ENCODE results near the gene KRT39. TPM values are rescaled to one million over a fixed set of nuclear protein-coding genes. Genes with fewer than 3 reads are reported as not detected.

The KRT39 gene
- total RNA-seq = not detected in 2 replicates

DNA sequence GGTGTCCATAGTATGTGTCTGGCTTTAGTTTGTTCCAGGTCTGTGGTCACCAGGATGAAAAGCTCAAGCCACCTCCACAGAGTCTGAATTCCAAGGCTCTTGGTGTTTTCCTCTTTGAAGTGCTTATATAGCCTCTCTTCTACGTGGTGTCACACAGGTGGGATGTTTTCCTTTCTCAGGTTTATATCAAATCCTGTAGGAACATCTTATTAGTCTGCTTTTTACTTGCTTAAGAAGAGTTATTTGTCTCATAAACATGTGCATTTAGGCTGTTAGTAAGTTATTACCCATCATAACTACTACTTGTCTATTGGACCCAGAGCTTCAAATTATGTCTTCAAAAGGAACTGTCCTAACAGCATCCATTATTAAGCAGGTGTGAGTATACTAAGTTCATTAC lies at the start of gene KRT39:
Gene KRT39 (minus strand): TSS at position 101 of the 400 bp plus-strand sequence. CDS start 92 bp downstream, at position 9.
- H3K36me3 ChIP-seq (ENCODE audit: control insufficient read depth, insufficient read depth, low read length) = no peaks in the 10 kb centered on the region
- TF ChIP-seq CTCF (IDR thresholded peaks at IDR 0.05; ENCODE audit: insufficient read depth, low read length, poor library complexity, severe bottlenecking) = no peak

DNA sequence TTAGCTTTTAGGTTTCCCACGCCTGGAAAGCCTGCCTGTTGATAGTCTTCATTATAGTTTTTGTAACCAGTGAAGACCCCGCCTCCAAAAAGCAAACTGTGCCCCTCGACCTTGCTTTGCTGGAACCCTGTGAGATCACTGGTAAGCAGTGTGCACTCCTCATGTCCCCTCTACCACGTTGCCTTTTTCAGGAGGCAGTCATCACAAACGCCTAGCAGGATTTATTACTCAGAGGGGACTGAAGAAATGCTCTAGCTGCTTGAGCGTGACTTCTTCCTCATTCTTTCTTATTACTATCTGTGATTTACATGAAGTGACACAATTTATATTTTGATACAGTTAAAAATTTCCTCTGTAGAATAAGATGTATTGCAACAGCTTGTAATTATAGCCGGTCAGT lies 48.7 kb upstream of the KRT39 start:
- Histone ChIP-seq H3K36me3 (ENCODE audit: control insufficient read depth, insufficient read depth, low read length) (no peaks in the 10 kb centered on the region), H3K4me3 (ENCODE audit: low read depth, low read length) (no peak overlapping the region), H3K27me3 (ENCODE audit: control insufficient read depth, insufficient read depth, low read length) (no peaks in the 10 kb centered on the region)
- no peak for TF ChIP-seq CTCF (IDR thresholded peaks at IDR 0.05; ENCODE audit: insufficient read depth, low read length, poor library complexity, severe bottlenecking)
- no peak for DNase-seq (ENCODE audit: low read depth)

More for the DNA sequence above, at the start of gene KRT39:
- Histone ChIP-seq H3K27me3 (ENCODE audit: control insufficient read depth, insufficient read depth, low read length) (no peaks in the 10 kb centered on the region), H3K4me3 (ENCODE audit: low read depth, low read length) (no peak within 1 kb of the TSS)
- DNase-seq (ENCODE audit: low read depth) = no peak

GRCh38 chr17:41013606-41014005 lies 46.9 kb upstream of the KRT39 start:
- TF ChIP-seq CTCF (IDR thresholded peaks at IDR 0.05; ENCODE audit: insufficient read depth, low read length, poor library complexity, severe bottlenecking) = no peak
- Histone ChIP-seq H3K36me3 (ENCODE audit: control insufficient read depth, insufficient read depth, low read length) (no peaks in the 10 kb centered on the region), H3K27me3 (ENCODE audit: control insufficient read depth, insufficient read depth, low read length) (no peaks in the 10 kb centered on the region), H3K4me3 (ENCODE audit: low read depth, low read length) (no peak overlapping the region)
- no peak for DNase-seq (ENCODE audit: low read depth)

DNA sequence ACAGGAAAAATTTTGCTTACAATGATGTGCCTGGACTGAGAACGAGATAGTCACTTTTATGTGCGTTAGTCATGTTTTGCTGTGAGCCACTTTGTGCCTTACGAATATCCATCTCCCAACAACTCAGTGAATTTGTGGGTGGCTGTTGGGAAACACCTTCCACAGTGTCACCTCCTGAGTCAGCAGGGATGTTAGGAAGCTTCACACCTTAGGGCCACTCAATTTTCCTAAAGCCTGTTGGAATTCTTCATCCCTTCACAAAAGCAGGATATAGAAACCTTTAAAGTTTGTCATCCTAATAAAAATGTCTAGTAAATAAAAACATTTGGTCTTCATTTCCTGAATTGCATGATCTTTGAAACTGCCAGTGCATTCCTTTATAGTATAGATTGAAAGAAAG lies 46.4 kb upstream of the KRT39 start:
- no peaks in the 10 kb centered on the region for H3K27me3 ChIP-seq (ENCODE audit: control insufficient read depth, insufficient read depth, low read length)
- no peak overlapping the region for H3K4me3 ChIP-seq (ENCODE audit: low read depth, low read length)
- no peak for DNase-seq (ENCODE audit: low read depth)
- no peaks in the 10 kb centered on the region for H3K36me3 ChIP-seq (ENCODE audit: control insufficient read depth, insufficient read depth, low read length)
- TF ChIP-seq CTCF (IDR thresholded peaks at IDR 0.05; ENCODE audit: insufficient read depth, low read length, poor library complexity, severe bottlenecking) = no peak

GRCh38 chr17:41012326-41013120 lies 45.8 kb upstream of the KRT39 start:
- no peak overlapping the region for H3K4me3 ChIP-seq (ENCODE audit: low read depth, low read length)
- no peaks in the 10 kb centered on the region for H3K36me3 ChIP-seq (ENCODE audit: control insufficient read depth, insufficient read depth, low read length)
- no peak for DNase-seq (ENCODE audit: low read depth)
- no peaks in the 10 kb centered on the region for H3K27me3 ChIP-seq (ENCODE audit: control insufficient read depth, insufficient read depth, low read length)
- TF ChIP-seq CTCF (IDR thresholded peaks at IDR 0.05; ENCODE audit: insufficient read depth, low read length, poor library complexity, severe bottlenecking) = no peak

GRCh38 chr17:41010441-41010840 lies 43.7 kb upstream of the KRT39 start:
- H3K27me3 ChIP-seq (ENCODE audit: control insufficient read depth, insufficient read depth, low read length) = no peaks in the 10 kb centered on the region
- DNase-seq (ENCODE audit: low read depth) = no peak
- H3K4me3 ChIP-seq (ENCODE audit: low read depth, low read length) = no peak overlapping the region
- no peaks in the 10 kb centered on the region for H3K36me3 ChIP-seq (ENCODE audit: control insufficient read depth, insufficient read depth, low read length)
- no peak for TF ChIP-seq CTCF (IDR thresholded peaks at IDR 0.05; ENCODE audit: insufficient read depth, low read length, poor library complexity, severe bottlenecking)

All from kidney epithelial cell (primary cell).